Measurements from ENCODE around the gene SLC2A14.
"Not testable (repeated sequence)": the region's sequence is repeated elsewhere in the genome, so short reads cannot be mapped to it uniquely, and the experiment has no call there.

Gene SLC2A14

DNA sequence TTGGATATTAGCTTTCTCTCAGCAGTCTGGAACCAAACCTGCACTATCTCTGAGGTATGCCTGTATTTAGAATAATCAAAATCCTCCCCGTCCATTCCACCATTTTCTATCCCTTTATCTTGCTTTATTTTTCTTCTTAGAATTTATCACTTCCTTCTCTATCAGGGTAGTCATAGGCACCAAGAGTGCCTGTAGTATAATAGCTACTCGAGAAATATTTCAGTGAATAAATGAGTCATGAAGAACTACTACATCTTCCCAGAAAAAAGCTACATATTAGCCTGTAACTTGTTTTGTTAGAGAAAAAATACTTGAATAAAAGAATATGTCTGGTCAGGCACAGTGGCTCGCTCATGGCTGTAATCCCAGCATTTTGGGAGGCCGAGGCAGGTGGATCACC is 4.3 kb downstream of the SLC2A14 start:
- DNase-seq = no peak

- DNase-seq = no peak
Observed at GRCh38 chr12:7864601-7865150, 8.0 kb downstream of the SLC2A14 start.

DNA sequence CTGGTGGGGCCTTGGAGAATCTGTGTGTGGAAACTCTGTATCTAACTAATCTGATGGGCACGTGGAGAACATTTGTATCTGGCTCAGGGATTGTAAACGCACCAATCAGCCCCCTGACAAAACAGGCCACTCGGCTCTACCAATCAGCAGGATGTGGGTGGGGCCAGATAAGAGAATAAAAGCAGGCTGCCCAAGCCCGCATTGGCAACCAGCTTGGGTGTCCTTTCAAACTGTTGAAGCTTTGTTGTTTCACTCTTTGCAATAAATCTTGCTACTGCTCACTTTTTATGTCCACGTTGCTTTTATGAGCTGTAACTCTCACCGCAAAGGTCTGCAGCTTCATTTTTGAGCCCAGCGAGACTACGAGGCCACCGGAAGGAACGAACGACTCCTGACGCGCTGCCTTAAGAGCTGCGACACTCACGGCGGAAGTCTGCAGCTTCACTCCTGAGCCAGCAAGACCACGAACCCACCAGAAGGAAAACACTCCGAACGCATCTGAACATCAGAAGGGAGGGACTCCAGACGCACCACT is 9.8 kb downstream of the SLC2A14 start:
- peak; percentile 38 for DNase-seq

GRCh38 chr12:7862301-7862700 is 10.4 kb downstream of the SLC2A14 start:
- not testable (repeated sequence) for DNase-seq

DNA sequence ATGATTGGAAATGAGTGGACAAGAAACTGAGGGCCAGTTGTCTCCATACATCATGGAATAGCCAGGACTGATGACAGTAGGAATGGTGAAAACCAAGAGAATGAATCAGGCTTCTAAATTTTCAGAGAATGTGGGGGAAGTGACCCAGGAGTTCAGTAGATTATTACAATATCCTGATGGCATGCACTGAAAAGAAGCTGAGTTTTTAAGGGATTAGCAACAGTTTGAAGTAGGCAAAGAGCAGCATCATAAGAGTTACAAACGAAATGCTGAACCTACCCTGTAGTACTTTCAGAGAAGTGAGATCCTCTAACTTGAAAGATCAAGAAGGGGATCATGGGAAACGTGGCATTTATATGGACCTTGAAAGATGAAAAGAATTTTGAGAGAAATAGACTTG is 13.2 kb downstream of the SLC2A14 start:
- DNase-seq = no peak

DNA sequence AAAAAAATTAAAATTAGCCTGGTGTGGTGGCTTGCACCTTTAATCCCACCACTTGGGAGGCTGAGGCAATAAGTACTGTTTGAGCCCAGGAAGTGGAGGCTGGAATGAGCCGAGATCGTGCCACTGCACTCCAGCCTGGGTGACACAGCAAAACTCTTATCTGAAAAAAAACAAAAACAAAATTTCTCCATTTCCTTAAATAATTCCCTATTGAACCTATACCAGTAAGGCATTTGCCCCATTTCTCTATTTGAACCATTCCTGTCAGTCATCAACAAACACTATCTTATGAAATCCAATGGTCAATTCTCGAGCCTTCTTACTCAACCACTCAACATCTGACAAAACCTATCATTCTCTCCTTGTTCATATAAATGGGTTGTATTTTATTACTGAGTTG is 14.7 kb downstream of the SLC2A14 start:
- DNase-seq = no peak

GRCh38 chr12:7856516-7856915 is 16.2 kb downstream of the SLC2A14 start:
- DNase-seq = no peak

DNA sequence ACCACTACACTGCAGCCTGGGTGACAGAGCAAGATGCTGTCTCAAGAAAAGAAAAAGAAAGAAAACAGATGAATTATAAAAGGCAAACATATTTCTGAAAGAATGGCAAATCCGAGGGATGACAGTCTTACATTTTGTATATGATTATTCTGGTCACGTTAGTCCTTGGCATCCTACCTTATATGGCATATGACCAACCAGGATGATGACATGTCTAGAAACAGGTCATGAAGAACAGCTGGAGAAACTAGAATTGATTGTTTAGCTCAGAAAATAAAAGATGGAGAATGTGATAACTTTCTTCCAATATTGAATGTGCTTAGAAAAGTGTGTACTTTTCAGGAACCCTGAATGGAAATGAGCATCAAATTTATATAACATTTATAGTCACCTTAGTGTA is 19.2 kb downstream of the SLC2A14 start:
- no peak for DNase-seq

DNA sequence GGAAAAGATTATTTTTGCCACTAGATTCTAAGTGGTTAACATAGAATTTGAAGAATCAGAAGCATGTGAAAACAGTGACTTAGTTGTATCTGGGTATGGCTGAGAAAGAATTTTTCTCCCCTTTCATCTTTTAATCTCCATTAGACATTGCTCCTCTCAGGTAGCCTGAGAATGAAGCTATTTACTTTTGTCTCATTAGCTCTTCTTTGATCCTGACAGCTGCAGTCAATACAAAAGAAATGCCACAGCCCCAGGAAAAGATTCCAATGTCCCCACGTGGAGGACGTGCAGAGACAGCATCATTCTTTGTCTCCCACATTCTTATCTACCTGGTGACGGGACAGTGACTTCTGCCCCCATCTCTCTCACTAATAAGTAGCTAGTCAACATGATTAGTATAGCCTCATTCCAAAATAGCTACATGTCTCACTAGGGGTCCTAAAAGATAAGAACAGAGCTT is 21.1 kb downstream of the SLC2A14 start:
- not testable (repeated sequence) for DNase-seq

- DNase-seq = not testable (repeated sequence)
Observed at GRCh38 chr12:7850099-7850498, 22.6 kb downstream of the SLC2A14 start.

GRCh38 chr12:7848098-7848422 is 24.7 kb downstream of the SLC2A14 start:
- not testable (repeated sequence) for DNase-seq

GRCh38 chr12:7847226-7848097 is 25.3 kb downstream of the SLC2A14 start:
- DNase-seq = not testable (repeated sequence)

GRCh38 chr12:7844116-7844515 is 28.6 kb downstream of the SLC2A14 start:
- DNase-seq = no peak

GRCh38 chr12:7843583-7843982 is 29.1 kb downstream of the SLC2A14 start:
- peak; percentile 22 for DNase-seq

DNA sequence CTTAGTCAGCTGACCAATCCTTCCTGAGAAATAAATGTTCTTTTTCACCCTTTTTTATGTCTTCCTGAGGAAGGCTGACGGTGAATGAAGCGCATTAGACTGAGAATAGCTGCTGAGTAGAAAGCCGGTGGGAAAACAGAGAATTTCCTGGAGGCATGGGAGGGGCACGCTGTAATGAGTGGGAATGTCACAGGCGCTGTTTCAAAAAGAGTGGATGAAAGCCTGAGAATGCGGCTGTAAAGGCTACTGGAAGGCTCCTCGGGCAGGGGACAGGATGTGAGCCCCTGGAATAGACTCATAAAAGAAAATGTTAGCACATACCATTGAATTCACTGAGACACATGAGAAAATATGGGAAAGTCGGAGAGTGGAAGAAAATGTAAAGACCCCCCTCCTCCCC is 29.6 kb downstream of the SLC2A14 start:
- not testable (repeated sequence) for DNase-seq

DNA sequence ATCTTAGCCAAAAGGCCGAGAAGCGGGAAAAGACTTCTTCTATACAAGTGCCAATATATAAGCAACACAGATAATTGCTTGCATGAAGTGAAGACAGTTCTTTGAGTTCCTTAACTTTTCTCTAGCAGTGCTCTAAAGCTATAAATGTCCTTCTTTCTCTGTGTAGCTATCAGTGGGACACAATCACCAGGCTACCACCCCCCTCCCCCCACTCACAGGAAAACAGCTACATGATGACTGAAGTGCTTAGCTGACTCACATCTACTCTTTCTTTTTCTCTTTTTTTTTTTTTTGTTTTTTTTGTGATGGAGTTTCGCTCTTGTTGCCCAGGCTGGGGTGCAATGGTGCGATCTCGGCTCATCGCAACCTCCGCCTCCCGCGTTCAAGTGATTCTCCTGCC is 30.3 kb downstream of the SLC2A14 start:
- DNase-seq = not testable (repeated sequence)

- DNase-seq = not testable (repeated sequence)
Observed at GRCh38 chr12:7839848-7840247, 32.9 kb downstream of the SLC2A14 start.

- not testable (repeated sequence) for DNase-seq
Observed at GRCh38 chr12:7839226-7839625, 33.5 kb downstream of the SLC2A14 start.

DNA sequence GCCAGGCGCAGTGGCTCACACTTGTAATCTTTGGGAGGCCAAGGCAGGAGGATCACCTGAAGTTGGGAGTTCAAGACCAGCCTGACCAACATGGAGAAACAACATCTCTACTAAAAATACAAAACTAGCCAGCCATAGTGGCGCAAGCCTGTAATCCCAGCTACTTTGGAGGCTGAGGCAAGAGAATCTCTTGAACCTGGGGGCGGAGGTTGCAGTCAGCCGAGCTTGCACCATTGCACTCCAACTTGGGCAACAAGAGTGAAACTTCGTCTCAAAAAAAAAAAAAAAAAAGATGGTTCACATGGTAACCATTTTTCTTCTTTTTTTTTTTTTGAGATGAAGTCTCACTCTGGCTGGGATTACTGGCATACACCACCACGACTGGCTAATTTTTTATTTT is 35.3 kb downstream of the SLC2A14 start:
- DNase-seq = peak; percentile 47

DNA sequence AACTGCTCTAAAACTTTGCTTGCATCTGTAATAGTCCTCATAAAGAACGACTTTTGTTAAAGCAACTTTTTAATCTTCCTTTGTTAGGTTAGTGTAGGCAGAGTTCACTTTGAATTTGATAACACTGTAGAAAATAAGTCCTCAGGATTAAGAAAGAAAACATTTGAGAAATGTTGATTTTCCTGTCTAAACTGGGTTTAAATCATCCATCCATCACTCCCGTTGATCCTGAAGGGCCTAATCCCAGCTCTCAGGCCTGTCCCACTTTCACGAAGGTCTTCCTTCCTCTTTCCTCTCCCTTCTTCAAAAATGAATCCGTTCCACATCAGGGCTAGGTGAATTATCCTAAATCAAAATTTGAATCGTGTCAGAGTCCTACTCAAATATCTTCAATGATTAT is 36.9 kb downstream of the SLC2A14 start:
- DNase-seq = no peak

- DNase-seq = no peak
Observed at GRCh38 chr12:7835116-7835515, 37.6 kb downstream of the SLC2A14 start.

GRCh38 chr12:7834701-7835100 is 38.0 kb downstream of the SLC2A14 start:
- DNase-seq = peak; percentile 20

- DNase-seq = no peak
Observed at GRCh38 chr12:7833831-7834230, 38.9 kb downstream of the SLC2A14 start.

GRCh38 chr12:7833201-7833600 is 39.5 kb downstream of the SLC2A14 start:
- not testable (repeated sequence) for DNase-seq
